ENCODE data around the gene DAB1. TPM values are rescaled to one million over a fixed set of nuclear protein-coding genes. Genes with fewer than 3 reads are reported as not detected.

DAB1 gene
- total and polyA plus RNA-seq, 2 of the 8 experiments (the other 6 are each of a cell fraction or from before 2014, with no cell fraction given) = 4.4 to 11.8 TPM

DNA sequence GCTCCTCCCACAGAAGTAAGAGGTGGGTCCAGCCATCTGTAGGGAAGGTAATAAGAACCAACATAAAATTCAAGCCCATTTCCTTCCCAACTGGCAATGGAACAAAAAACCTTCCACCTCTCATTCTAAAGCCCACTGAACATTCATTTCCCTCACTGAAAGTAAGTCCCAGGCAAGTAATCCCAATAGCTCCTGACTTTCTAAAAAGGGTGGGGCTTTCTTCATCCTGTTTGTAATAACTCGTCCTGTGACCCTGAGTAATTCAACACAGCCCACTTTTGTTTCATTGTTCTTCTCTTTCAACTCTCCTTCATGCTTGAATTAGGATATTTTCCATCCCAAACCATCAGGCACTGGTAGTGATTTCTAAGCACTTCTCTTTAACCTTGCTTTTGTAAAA, 74.9 kb downstream of the DAB1 start:
- Histone ChIP-seq H2BK12ac (ENCODE audit: low read depth, low read length) (no peak overlapping the region), H2AFZ (ENCODE audit: low read length) (no peak overlapping the region), H3K27ac (ENCODE audit: low read depth, low read length) (no peak overlapping the region), H3K27me3 (replicated peaks in 1 of 4; ENCODE audit: control insufficient read depth in 3 of 4, extremely low read depth in 1 of 4, insufficient read depth in 3 of 4, low read length in 3 of 4) (no peaks in the 10 kb centered on the region), H4K5ac (ENCODE audit: insufficient read length, low read depth, low read length) (no peak overlapping the region), H3K23me2 (ENCODE audit: low read depth, low read length) (no peaks in the 10 kb centered on the region), H4K8ac (ENCODE audit: extremely low read depth, insufficient read depth, low read length) (no peak overlapping the region), H4K91ac (replicated peaks; ENCODE audit: insufficient read length, low read length) (no peak overlapping the region), H2AK5ac (ENCODE audit: low read depth, low read length) (no peak overlapping the region), H4K20me1 (replicated peaks in 1 of 2; ENCODE audit: control insufficient read depth in 1 of 2, insufficient read depth in 2 of 2, low read length in 2 of 2) (no peaks in the 10 kb centered on the region), H2BK15ac (ENCODE audit: low read length) (no peak overlapping the region), H3K4ac (replicated peaks; ENCODE audit: insufficient read length, low read depth, low read length) (no peak overlapping the region), H3K56ac (replicated peaks; ENCODE audit: insufficient read length, low read depth, low read length) (no peak overlapping the region), H2BK20ac (ENCODE audit: low read length) (no peak overlapping the region), H3K4me1 (replicated peaks in 1 of 4; ENCODE audit: control insufficient read depth in 3 of 4, insufficient read depth in 4 of 4, low read length in 3 of 4) (no peaks in the 10 kb centered on the region; a peak in 2 of 7 replicates), H3K9ac (replicated peaks in 1 of 4; ENCODE audit: extremely low read depth in 1 of 4, low read depth in 3 of 4, low read length in 3 of 4) (no peak overlapping the region), H3K23ac (ENCODE audit: insufficient read length) (no peak overlapping the region), H2BK120ac (replicated peaks; ENCODE audit: low read depth, low read length) (no peak overlapping the region), H3K79me2 (ENCODE audit: control insufficient read depth in 1 of 2, insufficient read depth in 2 of 2, low read length in 2 of 2) (no peaks in the 10 kb centered on the region), H3K36me3 (ENCODE audit: control insufficient read depth in 2 of 4, insufficient read depth in 4 of 4, low read length in 3 of 4) (no peaks in the 10 kb centered on the region), H3K18ac (ENCODE audit: extremely low read depth, low read length) (no peak overlapping the region), H2BK5ac (ENCODE audit: low read depth, low read length) (no peak overlapping the region), H3K4me3 (ENCODE audit: extremely low read depth in 1 of 4, insufficient read depth in 2 of 4, low read depth in 3 of 4, low read length in 4 of 4) (no peak overlapping the region), H3K4me2 (ENCODE audit: insufficient read depth in 1 of 2, low read depth in 2 of 2, low read length in 2 of 2) (no peak overlapping the region), H3K79me1 (ENCODE audit: low read depth, low read length) (peaks cover 4% of the 10 kb centered on the region), H3K14ac (ENCODE audit: insufficient read length) (no peak overlapping the region), H3K9me3 (ENCODE audit: insufficient read depth in 2 of 2, low read depth in 1 of 2, low read length in 1 of 2) (no peaks in the 10 kb centered on the region)
- 64% methylated on average over 1 of the region's 1 CpG; no CpG with 5 or more reads in 1 of the 2 experiments for WGBS, 2 experiments (ENCODE audit: extremely low coverage in 1 of 2, insufficient coverage in 1 of 2, insufficient read length in 1 of 2, insufficient replicate concordance in 2 of 2, low coverage in 1 of 2, low lambda C conversion rate in 2 of 2, missing lambda C conversion rate in 1 of 2)
- ChIA-PET POLR2A (ENCODE audit: partially characterized antibody) (no interaction called here), CTCF (ENCODE audit: partially characterized antibody) (interaction anchor here (1.0 kb wide), 1 partner anchor 26 kb away, joined by 3 read pairs; no protein-coding TSS in a partner anchor)
- DNase-seq (ENCODE audit: low read depth in 1 of 2, low spot score in 2 of 2) (no peak), FAIRE-seq (no peak)
- TF ChIP-seq CREB1 (IDR thresholded peaks at IDR 0.05) = no peak
- no peak for TF ChIP-seq POLR2AphosphoS5 (IDR thresholded peaks at IDR 0.05; ENCODE audit: low read depth, low read length)
- no peak for TF ChIP-seq KDM1A (IDR thresholded peaks at IDR 0.05; ENCODE audit: borderline replicate concordance, low read length)
- no peak for TF ChIP-seq SUZ12 (IDR thresholded peaks at IDR 0.05; ENCODE audit: low read length)
- no peak for TF ChIP-seq SP2 (IDR thresholded peaks at IDR 0.05; ENCODE audit: low read length)
- TF ChIP-seq SP1 (IDR thresholded peaks at IDR 0.05; ENCODE audit: low read depth, low read length) = no peak
- no peak for TF ChIP-seq GABPA (IDR thresholded peaks at IDR 0.05; ENCODE audit: borderline replicate concordance, insufficient read depth, low read length)
- TF ChIP-seq YY1 (IDR thresholded peaks at IDR 0.05; ENCODE audit: low read depth, low read length) = no peak
- TF ChIP-seq, protein P1, sequence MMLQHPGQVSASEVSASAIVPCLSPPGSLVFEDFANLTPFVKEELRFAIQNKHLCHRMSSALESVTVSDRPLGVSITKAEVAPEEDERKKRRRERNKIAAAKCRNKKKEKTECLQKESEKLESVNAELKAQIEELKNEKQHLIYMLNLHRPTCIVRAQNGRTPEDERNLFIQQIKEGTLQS (IDR thresholded peaks at IDR 0.05; ENCODE audit: insufficient read depth, low read depth, low read length) = no peak
- no peak for TF ChIP-seq CTBP2 (IDR thresholded peaks at IDR 0.05; ENCODE audit: borderline replicate concordance, insufficient read depth, insufficient read length, low read length)
- TF ChIP-seq E2F6 (IDR thresholded peaks at IDR 0.05) = no peak
- no peak for TF ChIP-seq SRF (IDR thresholded peaks at IDR 0.05; ENCODE audit: low read depth, low read length)

Measured in H1 (cell line).